ENCODE measurements around the gene FOXD1.

FOXD1 gene

GRCh38 chr5:73437101-73437776 is 11.3 kb downstream of the FOXD1 start:
- H3K27me3 ChIP-seq (ENCODE audit: control insufficient read depth, insufficient read depth, low read length), result peaks cover 95% of the 10 kb centered on the region

GRCh38 chr5:73436535-73437100 is 12.0 kb downstream of the FOXD1 start:
- peak overlapping the region; percentile 49 for H3K4me3 ChIP-seq (ENCODE audit: low read depth, low read length)
- no peaks in the 10 kb centered on the region for H3K36me3 ChIP-seq (ENCODE audit: control insufficient read depth, insufficient read depth, low read length)
- H3K9me3 ChIP-seq (ENCODE audit: control insufficient read depth, insufficient read depth, low read length), result no peaks in the 10 kb centered on the region
- H3K27me3 ChIP-seq (ENCODE audit: control insufficient read depth, insufficient read depth, low read length), result peaks cover 95% of the 10 kb centered on the region
- H3K9ac ChIP-seq (ENCODE audit: low read depth, low read length), result no peak overlapping the region
- H3K4me1 ChIP-seq (ENCODE audit: control insufficient read depth, insufficient read depth, low read length), result peaks cover 6% of the 10 kb centered on the region

More at GRCh38 chr5:73437101-73437776, 11.3 kb downstream of the FOXD1 start:
- H3K9me3 ChIP-seq (ENCODE audit: control insufficient read depth, insufficient read depth, low read length), result no peaks in the 10 kb centered on the region
- H3K4me1 ChIP-seq (ENCODE audit: control insufficient read depth, insufficient read depth, low read length), result peaks cover 6% of the 10 kb centered on the region
- no peaks in the 10 kb centered on the region for H3K36me3 ChIP-seq (ENCODE audit: control insufficient read depth, insufficient read depth, low read length)
- peak overlapping the region; percentile 49 for H3K4me3 ChIP-seq (ENCODE audit: low read depth, low read length)
- no peak overlapping the region for H3K9ac ChIP-seq (ENCODE audit: low read depth, low read length)

GRCh38 chr5:73435759-73436534 is 12.6 kb downstream of the FOXD1 start:
- Histone ChIP-seq H3K27me3 (ENCODE audit: control insufficient read depth, insufficient read depth, low read length) (peaks cover 93% of the 10 kb centered on the region), H3K4me3 (ENCODE audit: low read depth, low read length) (peak overlapping the region; percentile 49)

GRCh38 chr5:73434907-73435306 is 13.7 kb downstream of the FOXD1 start:
- Histone ChIP-seq H3K9me3 (ENCODE audit: control insufficient read depth, insufficient read depth, low read length) (no peaks in the 10 kb centered on the region), H3K27me3 (ENCODE audit: control insufficient read depth, insufficient read depth, low read length) (peaks cover 89% of the 10 kb centered on the region), H3K4me3 (ENCODE audit: low read depth, low read length) (no peak overlapping the region), H3K9ac (ENCODE audit: low read depth, low read length) (no peak overlapping the region), H3K36me3 (ENCODE audit: control insufficient read depth, insufficient read depth, low read length) (no peaks in the 10 kb centered on the region), H3K4me1 (ENCODE audit: control insufficient read depth, insufficient read depth, low read length) (peaks cover 6% of the 10 kb centered on the region)

More at GRCh38 chr5:73435759-73436534, 12.6 kb downstream of the FOXD1 start:
- Histone ChIP-seq H3K4me1 (ENCODE audit: control insufficient read depth, insufficient read depth, low read length) (peaks cover 6% of the 10 kb centered on the region), H3K9ac (ENCODE audit: low read depth, low read length) (no peak overlapping the region), H3K9me3 (ENCODE audit: control insufficient read depth, insufficient read depth, low read length) (no peaks in the 10 kb centered on the region), H3K36me3 (ENCODE audit: control insufficient read depth, insufficient read depth, low read length) (no peaks in the 10 kb centered on the region)

- no peak overlapping the region for H3K9ac ChIP-seq (ENCODE audit: low read depth, low read length)
- no peak overlapping the region for H3K4me3 ChIP-seq (ENCODE audit: low read depth, low read length)
- H3K4me1 ChIP-seq (ENCODE audit: control insufficient read depth, insufficient read depth, low read length), result peaks cover 6% of the 10 kb centered on the region
- no peaks in the 10 kb centered on the region for H3K36me3 ChIP-seq (ENCODE audit: control insufficient read depth, insufficient read depth, low read length)
- H3K9me3 ChIP-seq (ENCODE audit: control insufficient read depth, insufficient read depth, low read length), result no peaks in the 10 kb centered on the region
- peaks cover 86% of the 10 kb centered on the region for H3K27me3 ChIP-seq (ENCODE audit: control insufficient read depth, insufficient read depth, low read length)
Observed at GRCh38 chr5:73434461-73434860, 14.1 kb downstream of the FOXD1 start.

GRCh38 chr5:73433982-73434342 is 14.6 kb downstream of the FOXD1 start:
- Histone ChIP-seq H3K4me3 (ENCODE audit: low read depth, low read length) (no peak overlapping the region), H3K36me3 (ENCODE audit: control insufficient read depth, insufficient read depth, low read length) (no peaks in the 10 kb centered on the region), H3K27me3 (ENCODE audit: control insufficient read depth, insufficient read depth, low read length) (peaks cover 86% of the 10 kb centered on the region), H3K4me1 (ENCODE audit: control insufficient read depth, insufficient read depth, low read length) (peaks cover 6% of the 10 kb centered on the region), H3K9ac (ENCODE audit: low read depth, low read length) (no peak overlapping the region), H3K9me3 (ENCODE audit: control insufficient read depth, insufficient read depth, low read length) (no peaks in the 10 kb centered on the region)

GRCh38 chr5:73433272-73433981 is 15.2 kb downstream of the FOXD1 start:
- Histone ChIP-seq H3K4me1 (ENCODE audit: control insufficient read depth, insufficient read depth, low read length) (peaks cover 6% of the 10 kb centered on the region), H3K27me3 (ENCODE audit: control insufficient read depth, insufficient read depth, low read length) (peaks cover 86% of the 10 kb centered on the region), H3K9me3 (ENCODE audit: control insufficient read depth, insufficient read depth, low read length) (no peaks in the 10 kb centered on the region), H3K9ac (ENCODE audit: low read depth, low read length) (no peak overlapping the region), H3K36me3 (ENCODE audit: control insufficient read depth, insufficient read depth, low read length) (no peaks in the 10 kb centered on the region), H3K4me3 (ENCODE audit: low read depth, low read length) (no peak overlapping the region)

GRCh38 chr5:73431204-73431851 is 17.2 kb downstream of the FOXD1 start:
- H3K27me3 ChIP-seq (ENCODE audit: control insufficient read depth, insufficient read depth, low read length), result peaks cover 87% of the 10 kb centered on the region
- H3K36me3 ChIP-seq (ENCODE audit: control insufficient read depth, insufficient read depth, low read length), result no peaks in the 10 kb centered on the region
- no peak overlapping the region for H3K4me3 ChIP-seq (ENCODE audit: low read depth, low read length)
- no peaks in the 10 kb centered on the region for H3K9me3 ChIP-seq (ENCODE audit: control insufficient read depth, insufficient read depth, low read length)
- no peak overlapping the region for H3K9ac ChIP-seq (ENCODE audit: low read depth, low read length)
- no peaks in the 10 kb centered on the region for H3K4me1 ChIP-seq (ENCODE audit: control insufficient read depth, insufficient read depth, low read length)

- Histone ChIP-seq H3K4me1 (ENCODE audit: control insufficient read depth, insufficient read depth, low read length) (no peaks in the 10 kb centered on the region), H3K4me3 (ENCODE audit: low read depth, low read length) (no peak overlapping the region), H3K9me3 (ENCODE audit: control insufficient read depth, insufficient read depth, low read length) (no peaks in the 10 kb centered on the region), H3K9ac (ENCODE audit: low read depth, low read length) (no peak overlapping the region), H3K27me3 (ENCODE audit: control insufficient read depth, insufficient read depth, low read length) (peaks cover 88% of the 10 kb centered on the region), H3K36me3 (ENCODE audit: control insufficient read depth, insufficient read depth, low read length) (no peaks in the 10 kb centered on the region)
Observed at GRCh38 chr5:73426034-73426433, 22.5 kb downstream of the FOXD1 start.

- Histone ChIP-seq H3K36me3 (ENCODE audit: control insufficient read depth, insufficient read depth, low read length) (no peaks in the 10 kb centered on the region), H3K4me1 (ENCODE audit: control insufficient read depth, insufficient read depth, low read length) (no peaks in the 10 kb centered on the region), H3K4me3 (ENCODE audit: low read depth, low read length) (no peak overlapping the region), H3K9ac (ENCODE audit: low read depth, low read length) (no peak overlapping the region), H3K27me3 (ENCODE audit: control insufficient read depth, insufficient read depth, low read length) (peaks cover 96% of the 10 kb centered on the region), H3K9me3 (ENCODE audit: control insufficient read depth, insufficient read depth, low read length) (no peaks in the 10 kb centered on the region)
Observed at GRCh38 chr5:73424556-73424977, 24.0 kb downstream of the FOXD1 start.

- H3K9ac ChIP-seq (ENCODE audit: low read depth, low read length), result no peak overlapping the region
- H3K27me3 ChIP-seq (ENCODE audit: control insufficient read depth, insufficient read depth, low read length), result peaks cover 97% of the 10 kb centered on the region
- H3K4me3 ChIP-seq (ENCODE audit: low read depth, low read length), result no peak overlapping the region
- H3K36me3 ChIP-seq (ENCODE audit: control insufficient read depth, insufficient read depth, low read length), result no peaks in the 10 kb centered on the region
- no peaks in the 10 kb centered on the region for H3K9me3 ChIP-seq (ENCODE audit: control insufficient read depth, insufficient read depth, low read length)
- peaks cover 7% of the 10 kb centered on the region for H3K4me1 ChIP-seq (ENCODE audit: control insufficient read depth, insufficient read depth, low read length)
Observed at GRCh38 chr5:73422164-73422563, 26.4 kb downstream of the FOXD1 start.
